ENCODE data around the gene GZF1.
A peak's percentile ranks its signal among the peaks of the same experiment; 100 is the strongest.

GZF1 gene

GRCh38 chr20:23361476-23362391, at the start of gene GZF1:
TSS of gene GZF1 (plus strand) at chr20:23362182. CDS start at chr20:23364384, 2,202 bp downstream.
- peak; percentile 98 for DNase-seq (ENCODE audit: low read depth in 2 of 2)

DNA sequence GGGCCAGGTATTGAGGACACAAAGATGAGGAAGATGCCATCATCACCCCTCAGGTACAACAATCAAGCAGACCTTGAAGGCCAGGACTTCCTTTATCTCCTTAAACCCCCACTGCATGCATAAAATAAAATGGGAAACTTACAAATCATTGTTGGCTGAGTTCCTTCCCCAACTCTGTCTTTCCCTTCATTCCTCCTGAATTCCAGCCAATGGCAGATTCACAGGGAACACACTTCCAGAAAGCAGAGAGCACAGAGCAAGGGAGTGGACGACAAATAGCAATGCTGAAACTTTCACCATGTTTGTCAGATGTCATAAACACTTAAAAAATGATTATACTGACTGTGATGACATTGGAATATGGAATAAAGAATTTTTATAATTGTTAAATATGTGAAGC, 48.7 kb upstream of the GZF1 start:
- no peak for DNase-seq (ENCODE audit: low read depth in 2 of 2)

GRCh38 chr20:23314699-23315098, 47.3 kb upstream of the GZF1 start:
- no peak for DNase-seq (ENCODE audit: low read depth in 2 of 2)

- DNase-seq (ENCODE audit: low read depth in 2 of 2): no peak
Observed at GRCh38 chr20:23315099-23315498, 46.9 kb upstream of the GZF1 start.

- DNase-seq (ENCODE audit: low read depth in 2 of 2): no peak
Observed at GRCh38 chr20:23316626-23317025, 45.4 kb upstream of the GZF1 start.

DNA sequence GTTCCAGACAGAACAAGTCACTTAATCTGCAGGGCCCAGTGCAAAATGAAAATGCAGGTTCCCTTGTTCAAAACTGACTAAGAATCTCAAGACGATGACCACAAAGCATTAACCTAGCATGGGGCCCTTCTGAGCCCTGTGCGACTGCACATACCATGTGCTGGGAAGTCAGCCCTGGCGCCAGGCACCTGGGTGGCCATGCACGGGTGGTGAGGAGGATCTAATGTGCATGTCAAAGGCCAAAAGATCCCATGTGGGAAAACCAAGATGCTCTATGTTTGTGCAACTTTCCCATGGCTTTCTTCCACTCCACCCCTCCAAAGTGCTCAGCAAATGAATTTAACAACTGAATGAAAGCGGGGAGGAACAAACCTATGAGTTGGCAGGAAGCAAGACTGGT, 44.9 kb upstream of the GZF1 start:
- no peak for DNase-seq (ENCODE audit: low read depth in 2 of 2)

DNA sequence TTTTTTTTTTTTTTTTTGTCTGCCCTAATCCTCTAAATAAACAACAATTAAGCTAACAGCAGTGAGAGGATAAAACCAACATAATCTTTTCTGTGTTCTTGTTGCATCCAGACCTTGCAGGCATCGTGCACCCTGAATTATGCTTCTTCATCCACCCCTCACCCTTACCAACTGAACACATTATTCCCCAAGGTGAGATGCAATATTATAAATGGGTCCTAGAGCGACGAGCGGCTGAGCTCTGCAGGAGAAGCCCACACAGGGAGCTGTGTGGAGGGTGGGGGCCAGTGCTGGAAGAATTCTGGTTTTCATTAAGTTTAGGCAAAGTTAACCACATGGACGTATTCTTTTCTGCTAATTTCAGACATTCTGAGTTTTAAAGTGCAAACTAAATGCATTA, 43.6 kb upstream of the GZF1 start:
- DNase-seq (ENCODE audit: low read depth in 2 of 2): no peak

- no peak for DNase-seq (ENCODE audit: low read depth in 2 of 2)
Observed at GRCh38 chr20:23320317-23320716, 41.7 kb upstream of the GZF1 start.

DNA sequence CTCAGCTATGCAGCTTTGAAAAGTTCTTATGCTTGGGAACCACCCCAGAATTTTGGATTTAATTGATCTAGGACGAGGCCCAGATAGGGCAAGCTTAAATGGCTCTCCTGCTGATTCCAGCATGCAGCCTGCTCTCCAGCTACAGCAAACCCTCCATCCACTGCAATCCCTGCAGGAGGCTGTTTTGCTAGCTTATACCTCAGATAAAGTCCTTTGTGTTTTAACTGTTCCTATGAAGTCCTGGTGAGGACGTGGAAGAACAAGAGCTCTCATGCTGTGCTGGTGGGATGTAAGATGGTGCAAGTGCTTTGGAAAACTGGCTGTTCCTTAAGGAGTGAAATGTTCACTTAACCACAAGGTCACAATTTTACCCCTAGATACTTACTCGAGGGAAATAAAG, 36.9 kb upstream of the GZF1 start:
- DNase-seq (ENCODE audit: low read depth in 2 of 2): no peak

DNA sequence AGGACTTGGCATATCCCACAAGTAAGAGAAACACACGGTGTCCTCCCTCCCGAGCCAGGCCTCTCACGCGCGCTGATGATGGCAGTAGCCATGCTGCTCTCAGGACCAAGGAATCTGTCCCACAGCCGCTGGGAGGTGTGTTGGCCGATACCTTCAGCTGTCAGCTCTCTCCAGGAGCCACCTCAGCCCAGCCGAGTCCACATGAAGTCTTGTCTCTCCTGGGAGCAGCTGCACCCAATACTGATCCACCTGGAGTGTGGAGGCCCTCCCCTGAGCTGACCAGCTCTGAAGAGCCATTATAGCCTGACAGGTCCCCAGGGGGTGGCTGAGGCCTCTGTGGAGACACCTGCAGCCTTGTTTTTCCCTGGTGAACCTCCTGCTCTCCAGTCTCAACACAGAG, 35.2 kb upstream of the GZF1 start:
- DNase-seq (ENCODE audit: low read depth in 2 of 2): no peak

- DNase-seq (ENCODE audit: low read depth in 2 of 2): no peak
Observed at GRCh38 chr20:23327617-23328333, 34.2 kb upstream of the GZF1 start.

DNA sequence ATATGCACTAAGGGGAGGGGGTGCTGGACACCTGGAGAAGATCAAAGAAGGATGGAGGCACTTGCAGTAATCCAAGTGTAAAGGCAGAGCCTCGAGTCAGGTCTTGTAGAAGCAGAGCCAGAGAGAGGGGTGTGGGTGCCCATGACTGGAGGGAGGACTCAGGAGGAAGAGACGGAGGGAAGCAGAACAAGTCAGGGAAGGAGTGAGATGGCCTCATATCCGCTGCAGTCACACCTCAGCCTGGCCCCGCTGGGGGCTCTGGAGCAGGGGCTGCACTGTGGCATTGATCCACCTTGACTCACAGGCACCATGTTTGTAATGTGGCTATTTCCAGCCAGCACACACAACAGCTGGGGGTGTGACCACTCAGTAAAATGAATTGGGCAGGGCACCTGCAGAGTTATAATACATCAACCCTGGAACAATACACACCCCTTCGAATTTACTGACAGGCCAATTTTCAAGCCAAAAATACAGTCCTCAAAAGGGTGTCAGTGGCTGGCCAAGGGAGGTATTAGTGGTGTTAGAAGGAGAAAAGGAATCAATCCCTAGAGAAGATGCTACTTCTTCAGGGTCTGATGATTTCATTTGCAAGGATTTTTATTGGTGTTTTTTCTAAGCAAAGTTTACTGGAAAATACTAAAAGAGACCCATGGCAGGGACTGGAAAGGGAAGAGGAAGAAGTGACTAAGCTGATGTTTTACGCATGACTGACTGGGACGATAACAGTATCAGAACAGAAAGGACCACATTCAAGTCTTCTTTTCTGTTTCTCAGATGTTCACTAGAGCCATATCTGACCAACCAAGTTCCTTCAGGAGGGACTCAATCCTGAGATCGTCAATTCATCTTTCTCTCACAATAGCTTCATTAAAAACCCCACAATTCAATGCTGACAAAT, 30.3 kb upstream of the GZF1 start:
- no peak for DNase-seq (ENCODE audit: low read depth in 2 of 2)

- DNase-seq (ENCODE audit: low read depth in 2 of 2): no peak
Observed at GRCh38 chr20:23332467-23332866, 29.5 kb upstream of the GZF1 start.

DNA sequence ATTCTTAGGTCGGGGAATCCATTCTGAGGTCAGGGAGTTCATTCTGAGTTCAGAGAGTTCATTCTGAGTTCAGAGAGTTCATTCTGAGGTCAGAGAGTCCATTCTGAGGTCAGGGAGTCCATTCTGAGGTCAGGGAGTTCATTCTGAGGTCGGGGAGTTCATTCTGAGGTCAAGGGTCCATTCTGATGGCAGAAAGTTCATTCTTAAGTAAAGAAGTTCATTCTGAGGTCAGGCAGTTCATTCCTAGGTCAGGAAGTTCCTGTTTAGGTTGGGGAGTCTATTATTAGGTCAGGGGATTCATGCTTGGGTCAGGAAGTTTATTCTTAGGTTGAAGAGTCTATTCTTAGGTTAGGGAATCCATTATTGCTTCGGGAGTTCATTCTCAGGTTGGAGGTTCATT, 27.9 kb upstream of the GZF1 start:
- no peak for DNase-seq (ENCODE audit: low read depth in 2 of 2)

- no peak for DNase-seq (ENCODE audit: low read depth in 2 of 2)
Observed at GRCh38 chr20:23335521-23335920, 26.5 kb upstream of the GZF1 start.

GRCh38 chr20:23336476-23336875, 25.5 kb upstream of the GZF1 start:
- no peak for DNase-seq (ENCODE audit: low read depth in 2 of 2)

GRCh38 chr20:23337312-23337711, 24.7 kb upstream of the GZF1 start:
- no peak for DNase-seq (ENCODE audit: low read depth in 2 of 2)

DNA sequence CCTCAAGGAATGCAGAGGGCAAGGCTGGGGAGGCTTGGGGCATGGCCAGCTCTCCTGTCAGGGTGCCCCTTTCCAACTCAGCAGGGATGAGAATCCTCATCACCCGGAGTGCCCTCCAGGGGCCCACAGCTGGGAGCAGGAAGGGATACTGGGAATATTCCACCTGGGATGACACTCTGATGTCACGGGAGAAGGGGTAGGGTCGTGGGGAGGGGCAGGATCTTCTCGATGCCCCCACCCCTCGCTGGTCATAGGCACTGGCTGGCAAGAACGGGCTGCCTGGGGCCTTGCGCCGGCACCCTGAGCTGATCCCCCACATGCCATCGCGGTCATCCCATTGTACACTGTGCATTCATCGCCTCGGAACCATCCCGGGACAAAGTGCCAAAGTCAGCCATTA, 22.0 kb upstream of the GZF1 start:
- no peak for DNase-seq (ENCODE audit: low read depth in 2 of 2)

GRCh38 chr20:23340524-23340923, 21.5 kb upstream of the GZF1 start:
- no peak for DNase-seq (ENCODE audit: low read depth in 2 of 2)

- no peak for DNase-seq (ENCODE audit: low read depth in 2 of 2)
Observed at GRCh38 chr20:23341073-23341472, 20.9 kb upstream of the GZF1 start.

GRCh38 chr20:23343590-23343989, 18.4 kb upstream of the GZF1 start:
- DNase-seq (ENCODE audit: low read depth in 2 of 2): no peak

DNA sequence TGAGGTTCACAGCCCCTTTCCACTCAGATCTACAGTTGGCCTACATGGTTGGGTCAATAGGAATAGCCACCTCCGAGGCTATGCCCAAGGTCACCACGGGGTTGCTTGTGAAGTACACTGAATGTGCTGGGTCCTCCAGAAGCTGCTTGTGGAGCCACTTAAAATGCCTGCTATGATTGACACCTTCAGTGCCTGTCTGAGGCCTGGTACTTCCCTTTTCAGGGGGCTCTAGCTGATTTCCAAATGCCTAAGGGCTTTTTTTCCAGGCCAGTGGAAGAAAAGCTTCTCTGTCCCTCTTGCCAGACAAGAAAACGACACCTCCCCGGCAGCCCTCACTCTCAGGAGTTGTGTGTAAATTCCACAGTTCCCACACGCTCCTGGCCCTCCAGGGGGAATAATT, 17.6 kb upstream of the GZF1 start:
- no peak for DNase-seq (ENCODE audit: low read depth in 2 of 2)
